GM12878 (cell line): ENCODE data around the gene MRNIP. TPM values are rescaled to one million over a fixed set of nuclear protein-coding genes. Genes with fewer than 3 reads are reported as not detected.
A peak's percentile ranks its signal among the peaks of the same experiment; 100 is the strongest.

Source experiments
- ATAC-seq: fragments of 200-7000 bp; cut with Tn5 transposase; 3 replicates; pipeline ENCODE4 v1.9.1; 2020; ENCODE audit warnings: mild to moderate bottlenecking, moderate library complexity
- BruUV-seq: library from RNA; stranded (reverse); fragments of 400-500 nt; replicated peaks from 2 replicates; lab custom pipeline; 2021; lab: Mats Ljungman, UMichigan
- CTCF ChIA-PET: fragments of 300-600 bp; sonication (Branson Sonifier 250); formaldehyde crosslinking; extraction: SDS; loops from one replicate; lab custom pipeline; 2021; ENCODE audit warnings: inconsistent platforms; lab: Yijun Ruan, JAX
- POLR2A ChIA-PET: fragments of 350-600 bp; formaldehyde crosslinking; extraction: SDS; loops from one replicate; lab custom pipeline; 2021; ENCODE audit warnings: inconsistent platforms; lab: Charles Lee
- RAD21 ChIA-PET: fragments of 300-600 bp; sonication (Branson Sonifier 250); formaldehyde crosslinking; loops from one replicate; lab custom pipeline; 2023; ENCODE audit warnings: antibody characterized with exemption; ENCODE audit not compliant: unreplicated experiment; lab: Charles Lee
- SMC1A ChIA-PET: fragments of 300-600 bp; sonication (Branson Sonifier 250); formaldehyde crosslinking; loops from one replicate; lab custom pipeline; 2023; ENCODE audit not compliant: unreplicated experiment, uncharacterized antibody; lab: Charles Lee
- DNase-seq: peaks from one replicate; pipeline ENCODE4 v3.0.0-alpha.2; 2011; ENCODE audit warnings: low read depth, low spot score
- FAIRE-seq: peaks from 3 replicates; lab custom pipeline; 2011; peaks lifted over from hg19 to GRCh38; lab: Jason Lieb, UNC
- H2AFZ ChIP-seq: 2 replicates; pipeline ENCODE4 v1.6.0; 2011; ENCODE audit warnings: low read depth, low read length, control low read depth; ENCODE audit not compliant: control insufficient read depth
- H3K27ac ChIP-seq: 2 replicates; pipeline ENCODE4 v1.5.1; 2011; ENCODE audit warnings: control low read depth; ENCODE audit not compliant: control insufficient read depth, insufficient read depth
- H3K27me3 ChIP-seq, 2 experiments: replicated peaks in 1 of 2; 2 replicates each; pipeline versions ENCODE4 v1.6.0 to v1.6.1; 2011; ENCODE audit warnings: low read length in 1 of 2; ENCODE audit not compliant: control insufficient read depth in 2 of 2, insufficient read depth in 2 of 2
- H3K36me3 ChIP-seq, 2 experiments: 2 replicates each; pipeline ENCODE4 v1.5.1; 2011; ENCODE audit warnings: low read length in 1 of 2; ENCODE audit not compliant: control insufficient read depth in 2 of 2, insufficient read depth in 2 of 2
- H3K4me1 ChIP-seq: 2 replicates; pipeline ENCODE4 v1.6.1; 2011; ENCODE audit warnings: mild to moderate bottlenecking, low read length, moderate library complexity, mixed read lengths; ENCODE audit not compliant: control insufficient read depth, insufficient read depth
- H3K4me2 ChIP-seq: 2 replicates; pipeline ENCODE4 v1.6.0; 2011; ENCODE audit warnings: control low read depth; ENCODE audit not compliant: control insufficient read depth, insufficient read depth
- H3K4me3 ChIP-seq: fragments of 200-600 bp; sonication (generic); 2 replicates; pipeline ENCODE4 v1.5.1; 2016
- H3K79me2 ChIP-seq: 2 replicates; pipeline ENCODE4 v1.6.0; 2011; ENCODE audit warnings: low read length; ENCODE audit not compliant: control insufficient read depth, insufficient read depth
- H3K9ac ChIP-seq: 2 replicates; pipeline ENCODE4 v1.8.0; 2011; ENCODE audit warnings: low read length, control low read depth, mixed read lengths; ENCODE audit not compliant: control insufficient read depth, insufficient read depth
- H3K9me3 ChIP-seq: replicated peaks from 3 replicates; pipeline ENCODE4 v1.5.1; 2011; ENCODE audit warnings: mild to moderate bottlenecking, low read length; ENCODE audit not compliant: control insufficient read depth, insufficient read depth
- H4K20me1 ChIP-seq: 2 replicates; pipeline ENCODE4 v1.6.0; 2011; ENCODE audit not compliant: control insufficient read depth, insufficient read depth
- BMI1 ChIP-seq: fragments of 450-650 bp; IDR thresholded peaks from 2 replicates; pipeline ENCODE4 v1.6.1; 2016; ENCODE audit warnings: mild to moderate bottlenecking, moderate library complexity, borderline replicate concordance
- CHD1 ChIP-seq: IDR thresholded peaks from 2 replicates; pipeline ENCODE4 v1.6.1; 2012; ENCODE audit warnings: low read depth, low read length, improper control_type of control experiment
- EGR1 ChIP-seq, 2 experiments: IDR thresholded peaks; 1 replicate in 1 of 2; 2 replicates in 1 of 2; pipeline ENCODE4 v1.6.1; 2011 to 2012; ENCODE audit warnings: low read depth in 2 of 2, low read length in 2 of 2, borderline replicate concordance in 1 of 2, mild to moderate bottlenecking in 1 of 2, moderate library complexity in 1 of 2
- EZH2 ChIP-seq: IDR thresholded peaks from 2 replicates; pipeline ENCODE4 v1.6.1; 2012; ENCODE audit warnings: low read depth, mild to moderate bottlenecking, control low read depth, inconsistent platforms, low read length, borderline replicate concordance; ENCODE audit not compliant: control insufficient read depth
- HCFC1 ChIP-seq: fragments of 150-350 bp; IDR thresholded peaks from 2 replicates; pipeline ENCODE4 v1.6.1; 2014; ENCODE audit warnings: low read length
- NR2C1 ChIP-seq: fragments of 450-650 bp; IDR thresholded peaks from 2 replicates; pipeline ENCODE4 v1.6.1; 2017; ENCODE audit warnings: antibody characterized with exemption, mild to moderate bottlenecking, moderate library complexity
- POLR2AphosphoS2 ChIP-seq: IDR thresholded peaks from 2 replicates; pipeline ENCODE4 v1.6.1; 2011; ENCODE audit warnings: low read depth, mild to moderate bottlenecking, low read length, improper control_type of control experiment, moderate library complexity
- POLR2AphosphoS5 ChIP-seq: IDR thresholded peaks from 2 replicates; pipeline ENCODE4 v1.6.1; 2011; ENCODE audit warnings: mild to moderate bottlenecking, low read length, inconsistent platforms
- POU2F2 ChIP-seq: IDR thresholded peaks from 3 replicates; pipeline ENCODE4 v1.6.1; 2011; ENCODE audit warnings: low read depth, mild to moderate bottlenecking, low read length, borderline replicate concordance
- RELB ChIP-seq: fragments of 450-650 bp; IDR thresholded peaks from 2 replicates; pipeline ENCODE4 v1.6.1; 2017; ENCODE audit warnings: low read depth, mild to moderate bottlenecking, moderate library complexity
- SRF ChIP-seq, 2 experiments: IDR thresholded peaks; 2 replicates each; pipeline ENCODE4 v1.6.1; 2011; ENCODE audit warnings: low read depth in 2 of 2, low read length in 2 of 2, mild to moderate bottlenecking in 1 of 2, moderate library complexity in 1 of 2
- SUZ12 ChIP-seq: fragments of 200-600 bp; sonication (generic); IDR thresholded peaks from one replicate; pipeline ENCODE4 v1.6.1; 2018; ENCODE audit warnings: antibody characterized with exemption, mild to moderate bottlenecking; ENCODE audit not compliant: unreplicated experiment
- ZSCAN29 ChIP-seq: fragments of 450-650 bp; IDR thresholded peaks from 2 replicates; pipeline ENCODE4 v1.6.1; 2017; ENCODE audit warnings: mild to moderate bottlenecking, moderate library complexity
- WGBS: methylation state at CpG from one replicate; pipeline ENCODE4 v1.1.6; 2016; ENCODE audit warnings: low lambda C conversion rate; ENCODE audit not compliant: insufficient replicate concordance, insufficient coverage; ENCODE audit errors: missing lambda C conversion rate; 5-methylcytosine and 5-hydroxymethylcytosine counted together
- in situ Hi-C: fragments of 300-500 bp; cut with MboI; formaldehyde crosslinking; loops from 9 replicates; pipeline ENCODE4 v1.14.3; 2018; ENCODE audit warnings: mixed read lengths
- intact Hi-C: fragments of 100-400 bp; cut with micrococcal nuclease; formaldehyde crosslinking; loops from one replicate; pipeline ENCODE4 v1.14.2; 2022; ENCODE audit not compliant: unreplicated experiment
- polyA plus RNA-seq, 11 experiments: library from polyadenylated mRNA; depleted of rRNA in 4 of 11; unstranded in 6 of 11; stranded (reverse) in 5 of 11; fragments of >200 nt; fragmentation: Nextera tagmentation in 4 of 11; fragmentation: Illumina TruSeq in 1 of 11; extraction: Ambion mirVana in 4 of 11; extraction: Trizol in 1 of 11; gene quantifications; 1 replicate in 1 of 11; 2 replicates in 10 of 11; pipeline versions ENCODE4 v1.2.1 to v1.2.3, GENCODE V29; 2011 to 2016; ENCODE audit warnings: inconsistent platforms in 2 of 11, missing spikeins in 2 of 11, low read depth in 1 of 11
- total RNA-seq, 4 experiments: library from RNA; depleted of rRNA in 3 of 4; stranded (reverse); fragments of >200 nt in 3 of 4; fragmentation: Illumina TruSeq in 1 of 4; extraction: Trizol in 1 of 4; gene quantifications; 2 replicates each; pipeline versions ENCODE4 v1.2.1 to v1.2.3, GENCODE V29; 2013 to 2021

MRNIP gene
- total and polyA plus RNA-seq, 10 of the 15 experiments (the other 5 are each of a cell fraction or from before 2014, with no cell fraction given), result 2.4 to 30.4 (median 13.1) TPM

- Histone ChIP-seq H4K20me1 (peaks cover 17% of the 10 kb centered on the region), H3K9me3 (no peaks in the 10 kb centered on the region), H3K36me3 (peaks cover 18 to 20% of the 10 kb centered on the region in 2 experiments), H3K27me3 (no peaks in the 10 kb centered on the region), H3K4me2 (peak overlapping the region; percentile 99), H3K9ac (no peak overlapping the region), H3K4me1 (peaks cover 35% of the 10 kb centered on the region), H3K79me2 (peaks cover 29% of the 10 kb centered on the region), H3K27ac (no peak overlapping the region; the same call in 1 of the 2 replicates), H2AFZ (no peak overlapping the region), H3K4me3 (peak overlapping the region; percentile 93)
- TF ChIP-seq RELB (0 out of 2 replicates have a peak, but pooled peaks have one; percentile 23), SRF (IDR thresholded peaks at IDR 0.05; ENCODE audit: low read depth in 2 of 2, low read length in 2 of 2) (no peak), EGR1 (IDR thresholded peaks at IDR 0.05; ENCODE audit: borderline replicate concordance in 1 of 2, low read depth in 2 of 2, low read length in 2 of 2) (no peak), SUZ12 (no peak), POLR2AphosphoS2 (peak; percentile 74; the same call in 1 of the 2 replicates), BMI1 (0 out of 2 replicates have a peak, but pooled peaks have one; percentile 35), POLR2AphosphoS5 (peak; percentile 8; the same call in 1 of the 2 replicates), EZH2 (no peak), CHD1 (no peak), NR2C1 (no peak), POU2F2 (no peak), HCFC1 (no peak), ZSCAN29 (no peak)
- POLR2A ChIA-PET, result interaction anchor here (0.6 to 1.3 kb wide), 4 partner anchors 9 to 91 kb away, joined by 3 to 5 read pairs (median 4); partner anchors contain the start of gene MRNIP
- FAIRE-seq (peak; percentile 13), DNase-seq (no peak), ATAC-seq (no peak)
- BruUV-seq, result TSS peak; percentile 68
- SMC1A ChIA-PET, result interaction anchor here (0.9 to 1.1 kb wide), 3 partner anchors 12 to 59 kb away, joined by 3 to 4 read pairs (median 3); partner anchors contain the start of gene LTC4S
- CTCF ChIA-PET, result interaction anchor here (1.0 to 1.1 kb wide), 2 partner anchors 20 to 38 kb away, joined by 3 to 4 read pairs; no protein-coding TSS in a partner anchor
- RAD21 ChIA-PET, result interaction anchor here (0.9 kb wide), 1 partner anchor 16 kb away, joined by 4 read pairs; no protein-coding TSS in a partner anchor
- intact Hi-C loops, result no loop called here
- in situ Hi-C loops, result loop anchor here (25.0 kb wide), 1 partner anchor 990 kb away; the partner anchor contains the start of gene MGAT1
- WGBS, result 36% methylated on average over 3 of the region's 3 CpGs
Measured at GRCh38 chr5:179822059-179822432, 36.6 kb downstream of the MRNIP start.
